DOHH2 (cell line): ENCODE measurements around the gene GRPEL2.

ENCODE experiments used
- CTCF ChIP-seq: fragments of 200-600 bp; sonication (generic); IDR thresholded peaks from one replicate; pipeline ENCODE4 v1.5.1; 2014; ENCODE audit warnings: antibody characterized with exemption, mild to moderate bottlenecking, low read depth, low read length; ENCODE audit not compliant: poor library complexity, severe bottlenecking
- EZH2phosphoT487 ChIP-seq: fragments of 200-600 bp; sonication (generic); IDR thresholded peaks from 2 replicates; pipeline ENCODE4 v1.6.1; 2017; ENCODE audit warnings: borderline replicate concordance, mild to moderate bottlenecking, antibody characterized with exemption, low read length, moderate library complexity, mixed read lengths

GRCh38 chr5:149375434-149375833 is 30.1 kb downstream of the GRPEL2 start:
- no peak for TF ChIP-seq CTCF
- TF ChIP-seq EZH2phosphoT487, result no peak
